Astrocyte (in vitro differentiated cells and primary cell): Measurements from ENCODE around the gene NPW.

Experiments used
- EZH2 ChIP-seq: IDR thresholded peaks from 2 replicates; pipeline ENCODE4 v1.6.1; 2012; ENCODE audit warnings: mild to moderate bottlenecking, low read length, inconsistent platforms; ENCODE audit not compliant: insufficient read depth
- TF ChIP-seq, protein P1 (sequence below): IDR thresholded peaks from 2 replicates; pipeline ENCODE4 v1.5.1; 2011; ENCODE audit warnings: low read depth, mild to moderate bottlenecking, inconsistent platforms, low read length, moderate library complexity; ENCODE audit not compliant: insufficient read depth

DNA sequence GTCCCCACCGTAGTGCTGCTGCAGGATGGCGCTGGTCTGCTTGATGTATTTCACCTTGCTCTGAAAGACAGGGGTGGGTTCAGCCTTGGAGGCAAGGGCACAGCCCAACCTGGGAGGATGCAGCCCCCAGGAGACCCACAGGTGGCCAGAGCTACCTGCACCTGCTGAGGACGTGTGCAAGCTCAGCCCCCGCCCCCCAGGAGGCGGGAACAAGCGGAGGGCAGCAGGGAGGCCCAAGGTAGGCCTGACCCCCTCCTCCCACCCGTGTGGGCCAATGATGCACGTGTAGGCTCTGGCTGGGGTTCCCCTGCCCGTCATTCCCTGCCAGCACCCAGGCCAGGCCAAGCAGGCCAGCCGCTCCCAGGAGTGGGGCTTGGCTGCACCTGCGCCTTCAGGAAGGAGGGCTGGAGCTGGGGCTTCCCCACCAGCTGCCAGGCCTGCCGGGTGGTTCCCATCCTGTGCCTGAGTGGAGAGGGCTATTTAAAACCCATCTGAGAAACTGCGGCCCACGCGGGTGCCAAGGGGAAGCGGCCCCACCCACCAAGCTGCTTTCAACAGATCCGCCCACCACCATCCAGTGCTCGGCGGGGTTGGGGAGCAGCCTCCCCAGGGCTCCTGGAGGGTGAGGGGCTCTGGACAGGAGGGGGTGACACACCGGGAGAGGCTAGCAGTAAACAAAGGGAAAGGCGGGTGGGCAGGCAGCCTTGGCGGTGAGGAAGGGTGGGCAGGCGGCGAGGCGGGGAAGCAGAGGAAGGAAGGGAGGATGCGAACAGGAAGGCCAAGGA is 24.3 kb downstream of the NPW start:
- TF ChIP-seq, protein P1, sequence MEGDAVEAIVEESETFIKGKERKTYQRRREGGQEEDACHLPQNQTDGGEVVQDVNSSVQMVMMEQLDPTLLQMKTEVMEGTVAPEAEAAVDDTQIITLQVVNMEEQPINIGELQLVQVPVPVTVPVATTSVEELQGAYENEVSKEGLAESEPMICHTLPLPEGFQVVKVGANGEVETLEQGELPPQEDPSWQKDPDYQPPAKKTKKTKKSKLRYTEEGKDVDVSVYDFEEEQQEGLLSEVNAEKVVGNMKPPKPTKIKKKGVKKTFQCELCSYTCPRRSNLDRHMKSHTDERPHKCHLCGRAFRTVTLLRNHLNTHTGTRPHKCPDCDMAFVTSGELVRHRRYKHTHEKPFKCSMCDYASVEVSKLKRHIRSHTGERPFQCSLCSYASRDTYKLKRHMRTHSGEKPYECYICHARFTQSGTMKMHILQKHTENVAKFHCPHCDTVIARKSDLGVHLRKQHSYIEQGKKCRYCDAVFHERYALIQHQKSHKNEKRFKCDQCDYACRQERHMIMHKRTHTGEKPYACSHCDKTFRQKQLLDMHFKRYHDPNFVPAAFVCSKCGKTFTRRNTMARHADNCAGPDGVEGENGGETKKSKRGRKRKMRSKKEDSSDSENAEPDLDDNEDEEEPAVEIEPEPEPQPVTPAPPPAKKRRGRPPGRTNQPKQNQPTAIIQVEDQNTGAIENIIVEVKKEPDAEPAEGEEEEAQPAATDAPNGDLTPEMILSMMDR, result no peak
- no peak for TF ChIP-seq EZH2
